Measurements from ENCODE around the gene PLEKHM2.
"Not testable (repeated sequence)": the region's sequence is repeated elsewhere in the genome, so short reads cannot be mapped to it uniquely, and the experiment has no call there.

The PLEKHM2 gene

GRCh38 chr1:15684042-15684461 is at the start of gene PLEKHM2:
TSS of gene PLEKHM2 (plus strand) at chr1:15684320. CDS start at chr1:15684559, 239 bp downstream.
- no peak for FAIRE-seq

- no peak for FAIRE-seq
These were observed 47.7 kb upstream of the PLEKHM2 start for GRCh38 chr1:15636436-15636835.

DNA sequence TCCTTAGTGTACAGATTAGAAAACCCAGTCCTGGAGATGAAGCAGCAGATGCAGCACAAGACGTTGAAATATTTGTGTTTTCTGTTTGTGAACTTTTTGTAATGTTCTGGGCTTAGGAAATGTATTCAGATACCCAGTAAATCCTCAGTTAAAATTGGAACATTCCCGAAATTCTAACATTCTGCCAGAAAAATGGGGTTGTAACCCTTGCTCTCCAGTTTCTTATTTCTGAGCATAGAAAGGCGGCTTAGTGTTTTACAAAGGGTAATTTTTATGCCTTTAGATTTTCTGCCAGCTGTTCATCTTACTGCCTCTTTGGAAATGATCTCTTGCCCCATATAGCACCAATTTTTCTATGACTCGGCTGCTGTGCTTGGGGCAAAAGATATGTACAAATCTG is 46.3 kb upstream of the PLEKHM2 start:
- no peak for FAIRE-seq

- no peak for FAIRE-seq
These were observed 44.9 kb upstream of the PLEKHM2 start for GRCh38 chr1:15639262-15639661.

DNA sequence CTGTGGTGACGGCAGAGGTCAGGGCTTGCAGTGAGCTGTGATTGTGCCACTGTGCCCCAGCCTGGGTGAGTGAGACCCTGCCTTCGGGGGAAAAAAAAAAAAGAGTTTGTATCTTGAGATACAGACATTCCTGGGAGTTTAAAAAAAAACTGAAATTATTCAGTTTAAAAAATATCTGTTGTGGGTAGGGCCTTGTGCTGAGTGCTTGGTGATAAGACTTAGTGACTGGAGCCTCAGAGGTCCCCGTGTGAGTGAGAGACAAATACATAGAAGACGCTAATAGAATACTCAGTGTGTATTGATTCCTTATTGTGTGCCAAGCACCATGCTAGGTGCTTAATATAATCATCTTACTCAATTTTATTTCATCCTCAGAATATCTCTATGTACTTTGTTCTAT is 44.2 kb upstream of the PLEKHM2 start:
- no peak for FAIRE-seq

- FAIRE-seq, result no peak
These were observed 43.5 kb upstream of the PLEKHM2 start for GRCh38 chr1:15640667-15641066.

- FAIRE-seq, result no peak
These were observed 34.2 kb upstream of the PLEKHM2 start for GRCh38 chr1:15649937-15650336.

GRCh38 chr1:15650433-15650832 is 33.7 kb upstream of the PLEKHM2 start:
- no peak for FAIRE-seq

- not testable (repeated sequence) for FAIRE-seq
These were observed 32.0 kb upstream of the PLEKHM2 start for GRCh38 chr1:15652130-15652529.

DNA sequence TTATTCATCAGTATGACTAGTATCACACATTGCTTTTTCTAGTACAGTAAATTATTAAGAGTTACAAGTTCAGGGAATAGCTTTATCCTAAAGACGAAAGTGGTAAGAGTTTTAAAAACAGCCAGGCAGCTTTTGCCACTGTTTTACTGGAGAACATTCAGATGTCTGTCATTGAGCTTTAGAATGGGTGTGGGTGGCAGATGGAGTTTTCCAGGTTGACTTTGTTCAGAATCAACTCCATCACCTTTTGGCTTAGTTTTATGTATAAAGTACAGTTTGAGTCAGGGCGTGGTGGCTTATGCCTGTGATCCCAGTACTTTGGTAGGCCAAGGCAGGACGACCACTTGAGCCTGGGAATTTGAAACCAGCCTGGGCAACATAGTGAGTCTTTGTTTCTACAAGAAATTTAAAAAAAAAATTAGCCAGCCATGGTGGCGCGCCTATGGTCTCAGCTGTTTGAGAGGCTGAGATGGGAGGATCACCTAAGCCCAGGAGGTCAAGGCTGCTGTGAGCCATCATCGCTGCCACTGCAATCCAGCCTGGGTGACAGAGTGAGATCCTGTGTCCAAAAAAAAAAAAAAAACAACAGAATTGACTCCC is 29.9 kb upstream of the PLEKHM2 start:
- no peak for FAIRE-seq

DNA sequence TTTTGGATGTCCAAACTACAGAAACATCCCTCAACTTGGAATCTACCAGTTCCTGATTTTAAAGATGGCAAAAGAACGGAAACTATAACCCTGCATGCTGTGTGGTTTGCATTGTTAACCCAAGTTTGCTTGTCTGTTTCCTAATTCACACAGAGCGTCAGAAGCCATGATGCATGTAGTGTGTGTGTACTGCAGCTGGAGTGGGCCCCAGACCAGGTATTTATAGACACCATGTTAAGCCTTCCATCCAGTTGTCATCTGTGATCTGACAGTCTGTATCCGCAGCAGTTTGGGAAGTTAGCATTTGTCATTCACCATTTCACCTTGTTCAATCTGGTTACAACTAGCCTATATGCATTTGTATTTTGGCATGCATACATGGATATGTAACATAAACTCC is 27.7 kb upstream of the PLEKHM2 start:
- FAIRE-seq, result no peak

DNA sequence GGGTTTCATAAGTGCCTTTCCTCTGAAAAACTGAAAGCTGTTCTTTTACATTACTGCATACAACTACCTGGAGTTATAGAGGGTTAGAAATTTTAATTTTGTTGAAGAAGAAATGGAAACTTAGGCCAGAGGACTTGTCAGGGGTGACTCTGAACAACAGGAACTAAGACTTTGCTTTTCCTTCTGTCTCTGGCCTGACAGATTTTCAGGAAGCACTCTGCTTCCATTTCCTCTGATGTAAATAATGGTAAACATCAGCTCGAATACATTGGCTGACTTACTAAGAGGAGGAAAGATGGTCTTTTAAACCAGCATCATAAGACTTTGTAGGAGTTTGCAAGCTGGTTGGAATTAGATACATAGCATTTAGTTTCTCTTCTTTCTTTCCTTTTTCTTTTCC is 27.1 kb upstream of the PLEKHM2 start:
- FAIRE-seq, result no peak

GRCh38 chr1:15660151-15660550 is 24.0 kb upstream of the PLEKHM2 start:
- FAIRE-seq, result no peak

- no peak for FAIRE-seq
These were observed 21.6 kb upstream of the PLEKHM2 start for GRCh38 chr1:15662477-15662876.

DNA sequence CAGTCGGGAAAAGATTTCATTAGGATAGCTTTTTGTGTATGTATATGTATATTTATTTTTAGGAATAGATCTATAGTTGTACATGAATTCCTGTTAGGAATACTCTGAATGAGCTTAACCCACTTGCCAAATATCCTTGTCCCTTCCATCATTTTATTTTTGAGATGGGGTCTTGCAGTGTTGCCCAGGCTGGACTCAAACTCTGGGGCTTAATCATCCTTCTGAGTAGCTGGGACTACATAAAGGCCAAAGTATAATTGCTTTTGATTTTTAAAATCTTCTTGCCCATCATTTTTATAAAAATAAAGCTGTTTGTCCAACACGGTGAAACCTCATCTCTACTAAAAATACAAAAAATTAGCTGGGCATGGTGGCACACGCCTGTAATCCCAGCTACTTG is 20.2 kb upstream of the PLEKHM2 start:
- no peak for FAIRE-seq

DNA sequence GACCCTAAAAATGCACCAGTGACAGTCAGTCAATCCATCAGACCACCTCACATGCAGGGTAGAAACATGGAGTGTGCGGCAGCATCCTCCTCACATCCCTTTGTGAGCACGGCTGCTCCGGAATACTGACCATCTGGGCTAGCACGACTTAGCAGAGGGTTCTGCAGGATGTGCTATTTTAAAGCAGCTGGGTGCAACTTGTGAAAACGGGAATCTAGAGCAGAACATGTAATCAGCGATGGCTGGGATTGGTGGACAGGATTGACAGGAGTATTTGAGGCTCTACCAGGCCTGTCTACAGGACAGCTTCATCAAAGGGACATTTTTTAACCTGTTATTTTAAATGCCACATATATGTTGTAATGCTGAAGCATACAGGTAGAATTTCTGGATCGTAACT is 16.8 kb upstream of the PLEKHM2 start:
- FAIRE-seq, result no peak

DNA sequence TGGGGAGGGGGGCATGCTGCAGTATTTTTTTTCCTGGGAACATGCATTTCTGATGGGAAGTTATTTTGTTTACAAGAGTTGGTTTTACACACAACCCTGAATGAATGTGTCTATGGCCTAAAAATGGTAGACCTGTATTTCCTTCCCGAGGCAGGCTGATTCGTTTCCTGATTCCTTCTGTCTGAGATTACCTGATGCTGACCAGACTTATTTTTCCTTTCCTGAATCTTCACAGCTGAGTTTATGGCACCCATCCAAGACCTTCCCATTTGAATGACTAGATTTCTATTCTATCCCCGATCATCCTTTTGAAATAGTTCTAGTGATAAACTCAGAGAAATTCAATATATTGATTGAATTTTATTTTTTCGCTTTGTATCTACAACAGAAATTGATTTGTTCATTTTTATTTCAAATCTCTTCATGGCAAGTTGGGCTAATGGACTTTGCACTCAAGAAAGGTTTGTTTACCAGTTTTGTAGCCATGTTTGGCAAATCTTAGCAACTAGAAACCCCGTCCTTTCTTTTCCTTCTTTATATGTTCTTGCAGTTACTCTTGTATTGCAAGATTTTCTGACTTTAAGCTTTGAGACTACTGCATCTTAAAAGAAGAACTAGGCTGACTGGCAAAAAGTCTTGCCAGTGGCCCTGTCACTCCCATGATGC is 15.9 kb upstream of the PLEKHM2 start:
- FAIRE-seq, result no peak

GRCh38 chr1:15669074-15669473 is 15.0 kb upstream of the PLEKHM2 start:
- FAIRE-seq, result no peak

GRCh38 chr1:15669864-15670263 is 14.3 kb upstream of the PLEKHM2 start:
- FAIRE-seq, result no peak

DNA sequence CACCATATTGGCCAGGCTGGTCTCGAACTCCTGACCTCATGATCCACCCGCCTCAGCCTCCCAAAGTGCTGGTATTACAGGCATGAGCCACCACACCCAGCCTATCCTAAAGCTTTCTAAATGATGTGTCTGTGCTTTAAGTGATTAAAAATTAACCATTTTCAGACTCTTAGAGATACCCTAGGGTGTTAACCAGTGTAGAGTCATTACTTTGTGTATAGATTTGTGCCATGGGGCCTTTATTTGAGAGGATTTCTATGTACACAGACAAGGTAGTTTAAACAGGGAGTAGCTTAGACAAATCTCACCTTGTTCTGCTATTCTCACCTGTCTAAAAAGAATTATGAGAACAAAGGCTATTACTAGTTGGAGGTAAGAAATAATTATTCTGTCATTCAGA is 12.7 kb upstream of the PLEKHM2 start:
- FAIRE-seq, result no peak

DNA sequence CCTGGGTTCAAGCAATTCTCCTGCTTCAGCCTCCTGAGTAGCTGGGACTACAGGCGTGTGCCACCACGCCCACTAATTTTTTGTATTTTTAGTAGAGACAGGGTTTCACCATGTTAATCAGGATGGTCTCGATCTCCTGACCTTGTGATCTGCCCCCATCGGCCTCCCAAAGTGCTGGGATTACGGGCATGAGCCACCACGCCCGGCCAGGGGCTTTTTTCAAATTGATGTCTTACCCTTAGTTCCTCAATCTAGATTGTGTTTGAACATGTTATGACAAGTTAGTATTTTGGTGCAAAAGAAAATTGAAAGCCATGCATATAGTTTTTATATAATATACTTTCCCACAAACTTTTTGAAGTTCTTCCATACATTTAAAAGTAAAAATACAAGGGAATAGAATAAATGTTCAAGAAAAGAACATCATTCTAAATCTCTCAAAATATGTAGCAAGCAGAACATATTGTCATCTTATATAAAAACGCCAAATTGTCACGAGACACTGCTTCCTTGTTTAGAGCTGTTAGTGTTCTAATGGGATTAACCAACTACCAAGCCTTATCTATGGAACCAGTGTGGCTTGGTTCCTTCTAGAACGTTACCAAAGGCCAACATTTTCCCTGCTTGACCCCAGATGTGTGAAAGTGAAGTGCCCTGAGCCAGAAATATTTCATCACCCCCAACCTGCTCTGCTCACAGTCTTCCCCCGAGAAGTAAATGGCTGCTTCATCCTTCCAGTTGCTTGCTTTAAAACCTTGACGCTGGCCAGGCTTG is 9.5 kb upstream of the PLEKHM2 start:
- no peak for FAIRE-seq

DNA sequence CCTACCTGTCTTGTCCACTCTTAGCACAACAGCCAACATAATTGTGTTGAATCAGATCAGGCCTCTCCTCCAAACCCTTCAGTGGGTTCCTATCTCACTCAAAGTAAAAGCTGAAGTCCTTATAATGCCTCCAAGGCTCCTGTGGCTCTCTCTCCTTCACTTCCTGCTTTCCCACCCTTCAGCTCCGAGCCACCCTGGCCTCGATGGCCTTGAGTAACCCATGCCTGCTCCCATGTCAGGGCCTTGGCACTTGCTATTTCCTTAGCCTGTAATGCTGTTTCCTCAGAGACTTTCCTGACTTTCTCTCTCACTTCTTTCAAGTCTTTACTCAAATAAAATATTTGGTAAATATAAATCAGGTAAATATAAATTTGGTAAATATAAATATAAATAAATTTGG is 8.1 kb upstream of the PLEKHM2 start:
- FAIRE-seq, result no peak

GRCh38 chr1:15676688-15677661 is 7.1 kb upstream of the PLEKHM2 start:
- no peak for FAIRE-seq

All from endometrium (tissue), 2 donors.